Activated CD4-positive, CD25-positive, alpha-beta regulatory T cell (primary cell): ENCODE measurements around the gene NKX1-2.

ENCODE experiments used
- DNase-seq, 4 experiments: peaks; one replicate each; lab custom pipeline; 2025; lab: John Stamatoyannopoulos, UW

NKX1-2 gene

DNA sequence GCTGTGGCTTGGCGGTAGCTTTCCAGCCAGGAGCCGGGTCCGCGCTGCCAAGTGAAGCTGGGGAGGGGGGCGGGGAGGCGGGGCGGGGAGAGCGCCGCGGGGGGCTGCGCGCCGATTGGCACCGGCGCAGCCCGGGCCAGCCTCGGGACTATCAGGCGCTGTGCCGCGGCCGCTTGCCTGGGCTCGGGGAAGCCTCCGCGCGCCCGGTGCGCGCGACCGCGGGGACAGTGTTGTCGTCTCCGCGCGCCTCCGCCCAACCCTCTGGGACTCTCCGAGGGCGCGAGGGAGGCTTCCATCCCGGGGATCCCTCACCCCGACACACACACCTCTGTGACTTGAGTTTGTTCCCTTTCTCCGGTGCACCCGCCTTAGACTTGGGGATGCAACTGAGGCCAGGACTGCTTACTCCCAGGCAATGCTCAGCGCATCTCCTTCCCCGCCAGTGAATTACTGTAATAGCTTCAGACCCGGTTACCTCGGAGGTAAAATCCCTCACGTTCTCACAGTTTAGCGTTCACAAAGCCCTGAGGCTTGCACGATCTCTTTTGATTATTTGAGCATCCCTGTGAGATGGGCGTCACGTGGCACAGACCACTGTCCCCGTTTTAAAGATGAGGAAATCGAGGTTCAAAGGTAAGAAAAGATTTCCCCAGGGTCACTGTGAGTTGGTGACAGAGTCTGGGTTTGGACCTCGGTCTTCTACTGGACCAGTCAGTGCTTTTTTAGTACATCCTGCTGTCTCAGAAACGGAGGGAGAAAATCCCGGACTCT lies at the start of gene NKX1-2:
Gene NKX1-2, minus strand, starts transcription at position 24 of the 771 bp plus-strand sequence. CDS start 92 bp downstream, outside the sequence.
- DNase-seq: no peak

DNA sequence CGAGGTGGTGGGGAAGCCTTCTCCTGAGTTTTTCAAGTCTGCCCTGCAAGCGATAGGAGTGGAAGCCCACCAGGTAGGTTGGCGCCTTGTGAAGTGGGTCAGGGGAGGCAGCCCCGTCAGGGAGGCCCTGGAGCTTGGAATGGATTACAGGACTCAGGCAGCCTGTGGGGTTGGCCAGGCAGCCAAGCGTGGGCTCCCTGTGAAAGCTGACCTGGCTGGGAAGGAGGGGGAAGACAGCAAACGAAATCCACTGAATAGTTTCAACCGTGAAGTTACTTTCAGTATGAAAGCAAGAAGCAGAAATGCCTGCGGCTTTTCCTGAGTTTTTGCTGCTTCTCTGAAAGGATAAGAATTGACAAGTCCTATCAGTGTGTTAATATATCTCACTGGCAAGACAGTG lies 48.2 kb upstream of the NKX1-2 start:
- DNase-seq: no peak

DNA sequence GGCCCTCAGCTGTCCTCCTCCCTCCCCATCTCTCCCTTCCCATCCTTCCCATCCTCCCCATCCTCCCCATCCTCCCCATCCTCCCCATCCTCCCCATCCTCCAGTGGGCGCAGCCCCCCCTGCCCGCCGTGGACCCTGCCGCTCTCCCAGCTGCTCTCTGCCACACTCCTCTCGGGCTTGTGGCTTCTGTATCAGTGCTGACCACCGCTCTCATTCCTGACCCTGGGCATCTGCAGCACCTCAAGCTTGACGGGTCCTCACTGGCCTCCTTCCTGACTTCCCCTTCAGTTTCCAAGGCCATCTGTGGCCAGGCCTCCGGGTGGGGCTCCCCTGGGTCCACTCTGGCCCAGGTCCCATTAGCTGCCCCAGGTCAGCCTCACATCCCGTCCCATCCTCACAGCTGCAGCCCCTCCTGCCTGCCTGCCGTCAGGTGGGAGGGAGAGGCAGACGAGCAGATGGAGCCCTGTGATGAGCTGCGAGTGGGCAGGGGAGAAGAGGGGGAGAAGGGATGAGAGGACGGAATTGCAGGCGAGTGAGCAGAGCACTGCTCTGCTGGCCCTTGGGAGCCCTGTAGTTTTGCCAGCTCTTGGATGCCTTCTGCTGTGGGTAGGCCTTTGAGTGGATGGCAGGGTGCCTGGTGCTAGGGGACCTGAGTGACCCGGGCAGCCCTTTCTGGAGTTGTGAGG lies 47.5 kb upstream of the NKX1-2 start:
- DNase-seq: no peak

DNA sequence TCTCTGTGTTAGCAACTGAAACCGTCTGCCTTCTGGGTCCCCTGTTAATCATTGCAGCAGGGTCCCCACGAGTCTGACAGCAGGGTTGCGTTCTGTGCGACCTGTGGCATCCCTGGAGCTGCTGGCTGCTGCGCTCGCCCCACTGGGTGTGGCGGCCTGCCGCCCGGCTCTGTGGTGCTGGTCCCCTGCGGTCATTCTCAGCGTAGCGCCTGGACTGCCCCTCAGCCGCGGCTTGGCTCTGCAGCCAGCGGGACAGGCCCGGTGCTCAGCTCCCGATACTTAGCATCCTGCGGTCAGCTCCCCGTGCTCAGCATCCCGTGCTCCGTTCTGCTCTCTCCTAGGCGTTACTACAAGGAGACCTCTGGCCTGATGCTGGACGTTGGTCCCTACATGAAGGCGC lies 46.8 kb upstream of the NKX1-2 start:
- no peak for DNase-seq

DNA sequence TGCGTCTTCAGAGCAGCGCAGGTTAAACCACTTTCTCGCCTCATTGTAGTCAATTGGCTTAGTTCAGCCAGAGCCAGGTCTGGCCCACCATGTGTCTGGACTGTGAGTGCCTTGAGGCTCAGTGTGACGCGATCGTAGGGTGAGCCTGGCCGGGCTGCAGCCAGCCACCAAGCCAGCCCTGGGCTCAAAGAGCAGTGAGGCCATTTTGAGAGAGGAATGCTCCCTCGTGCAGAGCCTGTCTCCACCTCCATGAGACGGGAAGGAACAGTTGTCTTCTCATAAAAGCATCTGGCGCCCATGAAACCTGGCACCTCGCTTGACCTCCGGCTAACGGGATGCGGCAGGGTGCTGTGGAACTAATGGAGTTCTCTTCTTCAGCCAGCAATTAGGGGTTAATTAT lies 46.3 kb upstream of the NKX1-2 start:
- no peak for DNase-seq

DNA sequence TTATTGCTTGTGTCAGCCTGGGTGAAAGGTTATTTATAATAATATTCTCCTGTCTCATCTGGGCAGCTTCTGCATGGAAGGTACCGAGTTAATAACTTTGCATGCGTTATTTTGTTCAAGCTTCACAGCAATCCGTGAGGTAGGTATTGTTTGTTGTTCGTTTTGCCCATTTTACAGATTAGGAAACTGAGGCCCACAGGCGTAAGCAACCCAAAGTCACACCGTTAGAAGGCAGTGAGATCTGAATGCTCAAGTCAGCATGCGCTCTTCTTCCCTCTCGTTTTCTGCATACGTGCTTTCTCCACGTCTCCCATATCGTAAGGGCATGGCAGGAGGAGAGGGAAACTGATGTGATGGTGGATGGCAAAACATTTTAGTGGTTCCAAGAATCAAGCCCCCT lies 45.9 kb upstream of the NKX1-2 start:
- no peak for DNase-seq

DNA sequence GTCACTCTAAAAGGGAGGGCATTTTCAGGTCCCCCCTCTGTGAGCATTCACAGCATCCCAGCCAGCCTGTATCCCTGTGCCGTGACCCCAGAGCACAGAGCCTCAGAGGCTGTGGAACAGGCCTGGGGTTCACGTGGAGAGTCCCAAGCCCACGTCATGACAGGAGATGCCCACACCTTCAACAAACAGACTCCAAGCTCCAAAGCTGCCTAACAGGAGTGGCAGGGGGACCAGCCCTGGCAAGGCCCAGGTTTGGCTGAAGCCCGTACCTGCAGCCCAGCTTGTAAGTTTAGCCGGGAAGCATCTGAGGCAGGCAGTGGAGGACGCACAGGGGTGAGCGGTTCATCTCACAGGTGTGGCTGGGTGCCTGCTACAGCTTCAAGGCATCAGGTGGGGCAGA lies 45.3 kb upstream of the NKX1-2 start:
- DNase-seq: no peak

DNA sequence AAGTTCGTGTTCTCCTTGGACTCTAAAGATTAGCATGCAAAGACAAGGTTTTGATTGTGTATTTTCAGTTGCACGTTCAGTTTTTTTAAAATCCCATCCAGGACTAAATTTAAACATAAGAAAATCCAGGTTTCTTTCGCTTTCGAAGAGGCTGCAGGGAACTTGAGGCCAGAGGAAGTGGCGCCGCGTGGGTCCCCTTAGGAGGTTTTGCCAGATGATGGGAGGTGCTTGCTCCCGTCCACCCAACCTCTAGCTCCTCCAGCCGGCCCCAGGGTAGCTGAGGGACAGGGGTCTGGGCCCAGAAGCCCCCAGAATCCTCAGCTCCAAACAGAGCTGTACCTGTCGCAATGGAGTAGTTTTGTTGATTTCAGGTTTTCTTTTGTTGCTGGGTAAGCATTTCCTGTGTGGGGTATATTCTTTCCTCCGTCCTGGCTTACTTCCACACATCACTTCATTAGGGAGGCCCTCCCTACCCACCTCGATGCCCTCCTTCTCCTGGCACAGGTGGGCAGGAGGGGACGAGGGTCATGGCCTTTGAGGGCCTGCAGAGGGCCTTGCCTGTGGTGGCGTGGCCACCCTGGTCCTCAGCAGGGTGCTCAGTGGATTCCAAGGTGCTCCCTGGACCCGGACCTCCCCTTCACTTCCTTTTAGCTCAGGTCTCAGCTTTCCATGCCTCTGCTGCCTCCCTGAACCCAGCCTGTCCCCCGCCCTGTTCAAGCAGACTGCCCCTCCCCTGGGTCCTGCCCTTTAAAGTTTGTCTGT lies 44.4 kb upstream of the NKX1-2 start:
- DNase-seq: no peak

DNA sequence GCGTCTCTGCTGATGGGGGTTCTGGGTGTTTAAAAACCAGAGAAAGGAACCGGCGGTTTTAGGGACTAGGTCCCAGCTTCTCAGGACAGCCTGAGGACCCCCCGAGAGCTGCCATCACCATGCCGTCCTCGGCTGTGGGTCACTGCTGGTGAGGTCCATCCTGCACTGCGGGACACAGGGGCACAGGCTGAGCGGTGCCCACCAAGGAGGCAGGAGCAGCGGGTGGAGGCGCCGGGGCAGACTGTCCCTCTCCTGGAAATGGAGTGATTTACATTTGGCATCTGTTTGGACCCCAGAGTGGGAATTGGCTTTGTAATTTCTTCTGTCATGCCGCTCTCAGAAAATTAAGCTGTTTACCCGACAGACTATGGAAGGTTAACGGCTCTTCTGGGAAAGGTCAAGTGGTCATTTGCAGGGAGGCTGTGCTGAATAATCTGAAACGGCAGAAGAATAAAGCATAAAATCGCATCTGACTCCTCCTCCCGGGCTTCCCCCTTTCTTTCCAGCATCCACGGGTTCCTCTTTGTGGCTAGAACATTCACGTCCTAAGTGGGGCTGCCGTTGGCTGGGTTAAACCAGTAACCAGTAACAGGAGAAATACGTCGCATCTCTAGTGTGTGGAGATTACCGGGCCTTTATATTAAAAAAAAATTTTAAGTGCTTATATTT lies 43.5 kb upstream of the NKX1-2 start:
- DNase-seq: no peak

DNA sequence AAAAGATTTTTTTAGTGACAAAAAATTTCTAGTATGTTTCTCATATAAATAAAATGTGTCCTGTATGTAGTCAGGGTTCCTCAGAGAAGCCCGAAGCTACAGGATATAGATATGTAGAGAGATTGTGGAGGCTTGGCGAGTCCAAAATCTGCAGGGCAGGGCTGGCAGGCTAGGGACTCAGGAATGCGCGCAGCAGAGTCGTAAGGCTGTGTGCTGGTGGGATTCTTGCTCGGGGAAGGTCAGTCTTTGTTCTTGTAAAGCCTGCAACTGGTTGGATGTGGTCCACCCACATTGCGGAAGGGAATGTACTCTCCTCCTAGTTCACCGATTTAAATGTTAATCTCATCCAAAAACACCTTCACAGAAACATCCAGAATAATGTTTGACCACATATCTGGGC lies 42.4 kb upstream of the NKX1-2 start:
- DNase-seq: no peak

DNA sequence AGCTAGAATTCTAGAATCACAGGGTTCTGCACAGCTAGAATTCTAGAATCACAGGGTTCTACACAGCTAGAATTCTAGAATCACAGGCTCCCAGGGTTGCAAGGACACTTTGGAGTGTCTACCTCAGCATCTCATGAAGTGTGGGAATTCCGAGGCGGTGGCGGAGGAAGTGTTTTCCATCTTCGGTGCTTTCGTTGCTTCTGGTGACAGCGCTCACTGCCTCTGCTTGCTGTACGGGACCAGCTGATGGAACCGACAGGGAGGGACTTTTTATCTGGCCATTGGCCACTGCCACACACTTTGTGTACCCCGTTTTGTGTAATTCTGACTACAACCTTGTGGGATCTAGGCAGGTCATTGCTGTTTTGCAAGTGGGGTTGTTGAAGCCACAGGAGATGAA lies 41.3 kb upstream of the NKX1-2 start:
- DNase-seq: no peak

DNA sequence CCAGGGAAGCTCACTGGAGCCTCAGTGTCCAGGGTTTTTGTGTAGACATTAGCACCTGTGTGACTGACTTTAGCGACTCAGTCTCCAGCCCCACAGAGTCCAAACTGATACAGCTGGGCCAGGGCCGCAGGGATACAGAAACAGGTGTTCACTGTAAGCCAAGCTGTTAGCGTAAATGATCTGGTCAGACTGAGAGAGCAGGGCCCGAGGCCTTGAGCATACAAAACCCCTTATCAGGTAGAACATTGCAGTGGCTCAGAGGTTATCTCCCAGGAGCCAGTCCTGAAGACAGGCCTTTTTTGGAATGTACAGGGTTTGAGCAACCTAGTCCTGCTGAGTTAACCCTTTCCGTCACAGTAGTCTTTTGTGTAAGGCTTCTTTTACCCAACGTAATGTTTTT lies 36.8 kb upstream of the NKX1-2 start:
- DNase-seq: no peak

DNA sequence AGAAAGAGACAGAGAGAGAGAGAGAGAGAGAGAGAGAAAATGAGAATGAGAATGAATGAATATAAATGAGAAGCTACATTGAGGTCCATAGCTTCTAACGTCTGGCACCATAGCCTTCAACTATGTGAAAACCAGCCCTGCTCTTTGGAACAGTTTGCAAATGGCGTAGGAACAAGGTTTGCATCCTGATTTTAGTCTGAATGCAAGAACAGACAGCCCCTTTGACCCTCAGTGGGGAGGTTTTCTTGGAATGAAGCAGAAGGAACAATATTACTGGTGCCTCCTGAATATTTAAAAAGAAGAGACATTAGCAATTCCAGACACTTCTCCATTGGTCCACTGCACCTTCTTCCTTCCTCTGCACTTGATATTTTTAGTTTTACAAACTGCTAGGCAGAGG lies 34.8 kb upstream of the NKX1-2 start:
- no peak for DNase-seq

DNA sequence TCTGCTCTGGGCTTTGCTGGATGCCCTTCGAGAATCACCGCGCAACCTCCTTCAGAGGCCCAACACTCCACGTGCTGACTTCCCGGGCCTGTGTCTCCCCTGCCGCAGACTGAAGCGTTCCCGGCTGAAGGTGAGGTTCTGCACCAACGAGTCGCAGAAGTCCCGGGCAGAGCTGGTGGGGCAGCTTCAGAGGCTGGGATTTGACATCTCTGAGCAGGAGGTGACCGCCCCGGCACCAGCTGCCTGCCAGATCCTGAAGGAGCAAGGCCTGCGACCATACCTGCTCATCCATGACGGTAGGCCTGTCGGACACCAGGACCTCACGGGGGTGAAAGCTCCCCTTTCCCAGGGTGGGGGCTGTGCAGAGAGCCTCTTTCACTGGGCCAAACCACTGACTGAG lies 34.2 kb upstream of the NKX1-2 start:
- DNase-seq: no peak

DNA sequence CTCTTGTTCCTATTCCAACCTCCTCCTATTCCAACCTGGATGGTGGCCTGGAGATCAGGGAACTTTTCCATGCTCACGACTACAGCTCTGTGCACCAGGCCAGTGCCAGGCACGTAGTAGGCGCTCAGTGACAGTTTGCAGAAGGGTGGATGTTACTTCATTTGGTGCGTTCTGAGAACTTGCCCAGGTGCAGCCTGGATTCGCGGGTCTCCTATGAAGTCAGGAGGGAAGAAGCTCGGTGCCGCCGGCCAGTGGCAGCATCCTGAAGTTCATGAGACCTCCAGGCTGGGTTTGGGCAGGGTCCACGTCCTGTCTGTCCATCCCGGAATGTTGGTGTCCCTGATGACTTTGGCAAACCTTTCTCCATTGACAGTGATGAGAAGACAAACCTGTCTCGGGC lies 33.0 kb upstream of the NKX1-2 start:
- DNase-seq: no peak

DNA sequence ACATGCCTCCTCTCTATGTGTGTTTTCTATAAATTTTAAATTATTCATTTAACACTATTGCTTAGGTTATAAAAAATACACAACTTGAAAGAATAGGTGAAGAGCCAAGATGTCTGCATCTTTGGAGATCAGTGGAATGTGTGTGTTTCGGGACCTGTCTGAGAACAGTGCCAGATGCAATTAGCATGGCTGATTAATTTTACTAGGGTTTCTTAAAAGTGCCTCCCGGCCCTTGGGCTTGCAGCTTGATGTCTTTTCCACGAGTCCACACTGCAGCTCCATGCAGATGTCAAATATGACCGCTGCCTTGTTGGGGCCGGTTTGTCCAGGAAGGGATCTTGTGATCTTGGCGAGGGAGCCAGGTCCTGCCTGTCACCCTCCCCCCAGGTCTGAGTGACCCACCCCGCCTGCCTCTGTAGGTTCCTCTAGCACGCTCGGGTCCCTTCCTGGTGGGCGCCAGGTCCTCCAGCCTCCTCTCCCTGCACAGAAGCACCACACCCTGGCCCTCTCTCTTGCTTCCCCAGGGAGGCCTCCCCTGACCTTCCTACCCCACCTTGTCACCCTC lies 32.5 kb upstream of the NKX1-2 start:
- DNase-seq: no peak

DNA sequence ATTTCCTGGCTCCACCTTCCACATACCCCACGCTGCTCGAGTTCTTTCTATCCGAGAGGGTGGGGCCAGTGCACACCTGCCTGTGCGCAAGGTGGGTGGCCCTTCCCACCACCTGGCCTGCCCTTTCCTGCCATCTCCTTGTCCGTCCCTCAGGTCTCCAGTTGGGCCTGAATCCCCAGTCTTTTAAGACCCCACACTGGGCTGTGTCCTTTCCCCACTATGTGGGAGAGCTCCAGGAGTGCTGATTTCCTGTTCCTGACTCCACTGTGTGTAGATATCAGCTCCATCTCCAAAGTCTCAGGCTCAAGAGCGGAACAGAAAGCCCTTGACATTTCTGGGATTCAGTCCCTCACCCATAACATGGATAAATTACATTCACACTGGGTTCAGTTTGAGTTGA lies 31.9 kb upstream of the NKX1-2 start:
- DNase-seq: no peak

DNA sequence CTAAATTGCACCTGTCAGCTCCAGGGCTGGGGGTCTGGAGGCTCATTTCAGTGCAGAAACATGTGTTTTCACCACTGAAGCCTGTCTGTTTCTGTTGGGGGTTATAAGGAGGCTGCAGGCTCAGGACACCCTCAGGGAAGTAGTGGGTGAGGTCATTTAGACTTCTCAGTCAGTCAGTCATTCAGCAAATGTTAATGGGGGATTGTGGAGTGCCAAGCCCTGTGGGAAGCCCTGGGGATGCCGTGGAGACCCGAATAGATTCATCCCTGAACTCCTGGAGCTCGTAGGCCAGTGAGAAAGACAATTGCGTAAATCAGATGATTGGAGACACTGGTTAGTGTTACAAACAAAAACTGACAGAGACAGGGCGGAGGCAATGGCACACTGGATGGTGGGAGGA lies 31.0 kb upstream of the NKX1-2 start:
- DNase-seq: no peak

DNA sequence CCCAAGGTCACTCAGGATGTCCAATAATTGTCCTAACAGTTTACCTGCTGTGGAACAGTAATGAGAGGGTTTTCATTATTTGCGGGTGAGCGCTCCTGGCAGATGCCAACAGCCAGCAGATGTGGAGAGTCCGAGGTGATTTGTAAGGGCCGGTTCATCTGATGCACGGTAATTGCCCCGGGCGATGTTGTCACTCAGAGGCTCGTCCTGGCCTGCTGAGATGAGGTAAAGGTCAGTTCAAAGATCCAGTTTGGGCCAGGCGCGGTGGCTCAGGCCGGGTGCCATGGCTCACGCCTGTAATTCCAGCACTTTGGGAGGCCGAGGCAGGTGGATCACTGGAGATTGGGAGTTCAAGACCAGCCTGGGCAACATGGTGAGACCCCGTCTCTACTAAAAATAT lies 28.7 kb upstream of the NKX1-2 start:
- no peak for DNase-seq

DNA sequence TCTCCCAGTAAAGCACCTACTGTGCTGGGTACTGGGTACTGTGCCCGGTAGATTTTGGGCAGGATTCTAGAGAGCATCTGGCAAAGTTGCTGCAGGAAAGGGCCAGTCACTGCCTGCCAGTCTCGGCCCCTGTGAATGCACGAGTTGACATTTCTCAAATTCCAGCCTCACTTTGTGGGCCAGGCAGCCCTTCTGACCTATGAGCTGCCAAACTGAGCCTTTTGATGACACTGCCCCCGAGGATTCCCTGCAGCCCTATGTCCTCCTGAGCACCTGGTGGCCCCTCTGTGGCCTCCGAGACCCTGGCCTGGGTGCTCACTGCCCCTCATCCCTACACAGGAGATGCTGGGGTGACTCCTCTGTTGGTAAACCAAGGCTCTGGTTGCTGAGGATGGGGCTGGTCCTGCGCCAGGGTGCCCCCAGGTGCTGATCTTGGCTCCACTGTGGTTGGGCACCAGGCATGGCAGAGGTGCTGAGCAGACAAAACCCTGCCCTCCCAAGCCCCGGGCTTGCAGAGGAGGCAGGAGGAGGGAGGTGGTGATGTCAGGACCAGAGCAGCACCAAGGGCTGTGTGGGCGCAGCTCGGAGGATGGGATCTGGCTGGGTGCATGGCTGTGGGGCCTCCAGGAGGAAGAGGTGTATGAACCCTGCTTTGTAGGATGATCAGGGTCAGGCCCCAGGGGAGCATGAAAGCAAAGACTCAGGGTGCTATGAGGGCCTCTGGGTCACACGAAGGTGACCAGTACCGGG lies 28.0 kb upstream of the NKX1-2 start:
- no peak for DNase-seq

DNA sequence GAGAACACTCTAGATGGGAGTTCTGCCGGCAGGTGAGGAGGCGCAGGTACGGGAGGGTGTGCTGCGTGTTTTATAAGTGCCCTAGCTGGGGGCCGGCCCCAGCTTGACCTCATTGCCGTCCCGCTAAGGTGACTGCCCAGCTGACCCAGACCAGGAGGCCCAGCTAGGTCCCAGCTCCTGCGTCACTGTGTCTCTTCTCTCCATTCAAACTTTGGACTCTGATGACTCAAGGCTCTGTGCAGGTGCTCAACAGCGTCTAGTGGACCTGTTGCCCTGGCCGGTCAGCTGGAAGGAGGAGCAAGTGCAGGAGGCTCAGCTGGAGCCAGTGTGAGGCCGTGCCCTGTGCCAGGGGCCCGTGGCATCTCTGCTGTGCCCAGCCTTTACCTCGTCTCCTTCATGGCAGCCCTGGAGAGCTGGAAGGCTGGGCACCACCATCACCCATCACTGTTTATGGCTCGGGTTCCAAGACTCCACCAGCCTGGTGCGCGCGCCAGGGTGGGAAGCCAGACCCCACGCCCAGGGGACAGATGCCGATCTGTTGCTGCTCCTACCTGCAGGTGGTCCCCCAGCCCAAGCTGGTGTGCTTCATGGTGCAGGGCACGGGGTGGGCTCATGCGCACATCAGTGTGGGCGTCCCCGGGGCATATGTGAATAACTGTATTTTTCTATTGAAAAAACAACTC lies 26.3 kb upstream of the NKX1-2 start:
- no peak for DNase-seq
